ENCODE results near the gene PLCB1. TPM values are rescaled to one million over a fixed set of nuclear protein-coding genes. Genes with fewer than 3 reads are reported as not detected.
A peak's percentile ranks its signal among the peaks of the same experiment; 100 is the strongest.
"Not testable (repeated sequence)": the region's sequence is repeated elsewhere in the genome, so short reads cannot be mapped to it uniquely, and the experiment has no call there.

The PLCB1 gene
- total RNA-seq, 1 experiment from 2014 or later = 0.06 TPM

GRCh38 chr20:8601542-8601912 is 469.5 kb downstream of the PLCB1 start:
- no peak for DNase-seq (ENCODE audit: low read depth)

GRCh38 chr20:8602389-8603116 is 470.5 kb downstream of the PLCB1 start:
- DNase-seq (ENCODE audit: low read depth) = no peak

DNA sequence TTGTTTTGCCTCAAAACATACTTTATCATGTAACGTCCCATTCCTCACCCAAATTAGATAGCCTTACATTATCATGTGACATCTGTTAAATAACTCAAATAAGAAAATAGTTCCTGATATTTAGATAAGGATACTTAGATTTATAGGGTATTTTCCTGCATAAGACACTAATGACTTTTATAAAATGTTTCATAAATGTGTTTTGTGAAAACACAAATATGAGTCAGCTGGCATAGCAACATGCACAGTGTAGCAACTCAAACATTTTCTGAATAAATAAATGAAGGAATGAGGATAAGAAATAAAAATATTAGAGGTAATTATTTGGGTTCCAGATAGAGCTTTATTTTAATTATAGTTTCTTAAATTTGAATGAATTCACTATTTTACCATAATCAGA is 476.4 kb downstream of the PLCB1 start:
- DNase-seq (ENCODE audit: low read depth) = no peak

DNA sequence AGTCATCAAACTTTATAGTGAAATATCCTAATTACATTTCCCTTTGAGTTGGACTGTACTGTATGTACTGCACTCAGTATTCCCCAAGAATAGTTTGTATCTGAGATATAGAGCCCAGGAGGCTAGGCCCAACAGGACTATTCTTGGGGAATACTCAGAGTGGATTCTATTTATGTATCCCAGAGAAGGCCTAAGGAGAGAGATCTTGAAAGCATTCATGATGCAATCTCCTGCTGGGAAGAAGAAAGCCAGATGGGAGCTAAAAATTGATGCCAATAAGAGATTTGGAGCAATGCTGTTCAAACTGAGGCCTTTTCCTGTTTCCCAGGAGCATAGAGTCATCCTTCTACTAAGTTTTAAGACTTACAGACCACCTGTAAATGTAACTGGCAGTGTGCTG is 484.7 kb downstream of the PLCB1 start:
- no peak for DNase-seq (ENCODE audit: low read depth)

DNA sequence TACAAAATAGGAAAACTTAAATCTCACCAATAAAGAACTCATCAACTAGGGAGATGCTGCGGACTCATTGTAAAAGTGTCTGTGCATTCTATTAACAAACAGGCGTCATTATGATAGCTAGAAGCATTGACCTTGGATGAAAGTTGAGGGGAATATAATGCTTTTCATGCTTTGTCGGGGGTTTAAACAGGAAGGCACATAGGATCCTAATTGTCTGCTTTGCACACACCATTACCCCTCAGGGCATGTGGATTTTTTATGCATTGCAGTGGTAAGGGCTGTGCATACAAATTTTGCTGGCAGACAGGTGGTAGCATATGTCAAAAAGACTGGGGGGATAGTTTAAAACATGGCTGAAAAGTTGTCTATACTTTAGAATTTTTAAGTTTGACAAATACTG is 488.9 kb downstream of the PLCB1 start:
- no peak for DNase-seq (ENCODE audit: low read depth)

DNA sequence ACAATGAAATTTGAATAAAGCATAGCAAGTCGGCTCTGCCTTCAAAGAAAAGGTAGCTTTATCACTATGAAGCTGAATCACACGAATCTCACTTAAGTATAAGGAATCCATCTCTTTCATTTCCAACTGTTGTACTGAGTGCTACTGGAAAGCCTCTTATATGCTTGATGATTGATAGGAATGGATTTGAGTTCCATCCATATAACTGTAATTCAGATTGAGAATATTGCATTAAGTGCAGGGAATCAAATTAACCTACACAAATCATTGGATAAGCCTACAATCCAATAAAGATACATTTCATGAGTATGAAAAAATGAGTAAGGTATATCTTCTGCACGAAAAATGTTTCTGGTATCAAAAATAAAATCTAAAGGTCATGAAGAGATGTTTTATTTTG is 492.0 kb downstream of the PLCB1 start:
- DNase-seq (ENCODE audit: low read depth) = no peak

GRCh38 chr20:8624616-8625015 is 492.6 kb downstream of the PLCB1 start:
- DNase-seq (ENCODE audit: low read depth) = no peak

DNA sequence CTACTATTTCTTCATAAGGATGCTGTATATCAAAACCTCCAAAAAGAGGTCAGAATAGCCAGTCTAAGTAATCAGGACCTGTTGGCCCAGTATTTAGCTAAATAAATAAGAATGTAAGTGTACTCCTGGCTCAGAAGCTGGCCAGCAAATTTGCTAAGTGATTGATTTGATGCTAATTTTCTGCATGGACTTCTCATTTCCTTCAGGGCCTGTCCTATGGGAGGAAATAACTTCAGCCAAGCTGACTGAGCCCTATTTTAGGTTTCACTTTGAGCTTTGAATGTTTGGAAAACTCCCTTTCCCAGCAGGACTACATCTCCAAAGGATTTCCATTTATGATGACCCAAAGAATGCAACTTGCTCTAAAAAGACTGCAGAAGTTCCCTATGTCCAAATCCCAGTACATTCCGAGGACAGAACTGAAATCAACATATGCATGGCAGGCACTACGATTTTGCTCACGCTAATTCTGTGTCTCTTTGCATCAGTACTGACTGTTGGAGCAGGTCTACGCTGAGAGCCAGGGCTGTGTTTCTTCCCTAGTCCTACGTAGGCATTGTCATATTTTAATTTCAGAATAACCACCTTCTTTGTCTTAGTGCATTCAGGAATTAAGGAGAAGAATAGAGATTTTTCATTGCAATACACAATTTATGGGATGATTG is 495.4 kb downstream of the PLCB1 start:
- DNase-seq (ENCODE audit: low read depth) = peak; percentile 0

- DNase-seq (ENCODE audit: low read depth) = no peak
Observed at GRCh38 chr20:8631271-8631670, 499.2 kb downstream of the PLCB1 start.

DNA sequence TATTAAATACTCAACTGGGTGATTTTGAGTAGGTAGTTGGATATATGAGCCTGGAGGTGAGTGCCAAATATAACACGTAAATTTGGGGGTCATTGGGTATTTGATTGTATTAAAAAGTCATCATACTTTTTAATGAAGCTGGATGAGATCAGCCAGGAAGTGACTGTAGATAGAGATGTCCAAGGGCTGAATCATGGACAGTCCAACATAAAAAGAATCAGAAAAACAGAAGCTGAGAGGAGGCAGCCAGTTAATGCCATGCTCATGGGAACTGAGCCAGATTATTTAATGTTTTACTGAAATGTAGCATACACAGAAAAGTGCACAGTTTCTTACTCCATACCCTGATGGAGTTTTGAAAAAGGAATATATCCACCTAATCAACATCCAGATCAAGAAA is 501.3 kb downstream of the PLCB1 start:
- no peak for DNase-seq (ENCODE audit: low read depth)

DNA sequence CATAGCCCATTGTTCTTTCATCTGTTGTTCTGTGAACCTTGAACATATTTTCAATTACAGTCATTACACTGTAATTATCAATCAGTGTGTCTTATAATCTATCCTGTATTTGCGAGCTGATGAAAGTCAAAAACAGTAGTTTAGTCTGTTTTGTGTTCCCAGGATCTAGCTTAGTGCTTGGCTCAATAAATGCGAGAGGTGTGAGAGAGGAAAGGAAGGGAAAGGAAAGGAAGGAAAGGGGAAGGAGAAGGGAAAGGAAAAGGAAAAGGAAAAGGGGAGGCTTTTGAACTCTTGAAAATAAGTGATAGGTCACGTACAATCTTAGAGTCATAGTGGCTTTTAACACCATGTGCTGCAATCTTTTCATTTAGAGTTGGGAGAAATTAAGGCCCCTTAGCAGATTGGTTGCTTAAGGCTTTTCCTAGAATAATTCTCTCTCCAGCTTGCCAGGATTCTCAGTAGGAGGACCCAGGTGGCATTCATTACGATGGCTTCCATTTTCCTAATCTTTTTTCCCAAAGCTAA is 503.0 kb downstream of the PLCB1 start:
- no peak for DNase-seq (ENCODE audit: low read depth)

GRCh38 chr20:8635837-8636236 is 503.8 kb downstream of the PLCB1 start:
- DNase-seq (ENCODE audit: low read depth) = no peak

GRCh38 chr20:8639112-8639778 is 507.2 kb downstream of the PLCB1 start:
- no peak for DNase-seq (ENCODE audit: low read depth)

GRCh38 chr20:8640461-8640860 is 508.4 kb downstream of the PLCB1 start:
- no peak for DNase-seq (ENCODE audit: low read depth)

GRCh38 chr20:8642247-8642646 is 510.2 kb downstream of the PLCB1 start:
- DNase-seq (ENCODE audit: low read depth) = no peak

DNA sequence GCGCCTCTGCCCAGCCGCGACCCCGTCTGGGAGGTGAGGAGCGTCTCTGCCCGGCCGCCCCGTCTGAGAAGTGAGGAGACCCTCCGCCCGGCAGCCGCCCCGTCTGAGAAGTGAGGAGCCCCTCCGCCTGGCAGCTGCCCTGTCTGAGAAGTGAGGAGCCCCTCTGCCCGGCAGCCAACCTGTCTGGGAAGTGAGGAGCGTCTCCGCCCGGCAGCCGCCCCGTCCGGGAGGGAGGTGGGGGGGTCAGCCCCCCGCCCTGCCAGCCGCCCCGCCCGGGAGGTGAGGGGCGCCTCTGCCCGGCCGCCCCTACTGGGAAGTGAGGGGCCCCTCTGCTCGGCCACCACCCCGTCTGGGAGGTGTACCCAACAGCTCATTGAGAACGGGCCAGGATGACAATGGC is 512.4 kb downstream of the PLCB1 start:
- DNase-seq (ENCODE audit: low read depth) = not testable (repeated sequence)

DNA sequence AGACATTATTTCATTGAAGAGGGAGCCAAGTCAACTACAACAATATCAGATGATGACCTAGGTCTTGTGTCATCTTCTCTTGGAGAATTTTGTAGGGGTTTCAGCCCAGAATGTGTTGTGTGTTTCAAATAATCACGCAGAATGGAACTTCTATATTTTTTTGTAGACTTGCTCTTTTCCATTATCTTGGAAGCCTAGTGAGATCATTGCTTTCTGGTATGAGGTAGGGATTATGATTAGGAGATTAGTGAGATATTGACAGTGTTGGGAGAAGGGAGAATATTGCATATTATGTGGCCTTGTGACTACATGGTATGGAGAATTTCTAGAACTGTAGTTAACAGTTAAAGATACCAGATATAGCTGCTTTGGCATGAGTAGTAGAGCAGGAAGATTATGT is 513.3 kb downstream of the PLCB1 start:
- DNase-seq (ENCODE audit: low read depth) = no peak

DNA sequence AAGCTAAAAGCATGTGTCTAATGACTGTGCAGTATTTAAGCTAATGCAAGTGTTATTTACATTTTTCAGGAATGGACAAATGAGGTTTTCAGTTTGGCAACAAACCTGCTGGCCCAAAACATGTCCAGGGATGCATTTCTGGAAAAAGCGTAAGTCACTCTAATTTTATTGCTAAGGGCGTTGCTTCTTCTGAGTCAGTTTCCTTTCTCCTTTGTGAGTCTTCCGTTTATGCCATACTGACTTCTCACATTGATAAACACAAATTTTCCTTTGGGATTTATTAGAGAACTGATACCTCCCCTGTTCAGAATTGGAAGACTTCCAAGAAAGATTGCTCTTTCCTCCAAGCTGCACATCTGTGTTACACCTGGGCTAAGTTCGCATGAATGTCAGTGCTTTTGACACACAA is 514.0 kb downstream of the PLCB1 start:
- no peak for DNase-seq (ENCODE audit: low read depth)

- DNase-seq (ENCODE audit: low read depth) = no peak
Observed at GRCh38 chr20:8646716-8647115, 514.6 kb downstream of the PLCB1 start.

- no peak for DNase-seq (ENCODE audit: low read depth)
Observed at GRCh38 chr20:8647961-8648441, 515.9 kb downstream of the PLCB1 start.

GRCh38 chr20:8648466-8648865 is 516.4 kb downstream of the PLCB1 start:
- no peak for DNase-seq (ENCODE audit: low read depth)

DNA sequence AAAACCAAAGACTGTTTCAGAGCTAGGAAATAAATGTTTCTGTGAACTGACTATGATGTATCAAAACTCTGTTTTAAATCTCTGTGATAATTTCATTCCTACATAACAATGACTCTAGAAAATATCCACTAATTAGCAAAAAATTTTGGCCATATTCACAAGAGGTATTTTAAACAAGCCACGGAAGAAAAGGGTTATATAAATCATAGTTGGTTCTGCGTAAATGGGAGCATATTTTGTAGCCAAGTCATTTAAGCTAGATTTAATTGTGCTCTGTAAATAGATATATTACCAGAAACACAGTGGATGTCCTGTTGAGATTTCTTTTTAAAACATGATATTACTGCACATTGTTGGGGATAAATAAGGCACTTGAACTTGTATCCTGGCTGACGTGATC is 520.3 kb downstream of the PLCB1 start:
- no peak for DNase-seq (ENCODE audit: low read depth)

- DNase-seq (ENCODE audit: low read depth) = no peak
Observed at GRCh38 chr20:8654486-8654885, 522.4 kb downstream of the PLCB1 start.
